Colon (tissue), 2 donors: ENCODE data around the gene NUCB2.
"Not testable (repeated sequence)": the region's sequence is repeated elsewhere in the genome, so short reads cannot be mapped to it uniquely, and the experiment has no call there.

Experiments
- FAIRE-seq: peaks from 2 replicates; lab custom pipeline; 2012; peaks lifted over from hg19 to GRCh38; lab: Jason Lieb, UNC
- donor health status: control.
- donor health status: control.

NUCB2 gene

DNA sequence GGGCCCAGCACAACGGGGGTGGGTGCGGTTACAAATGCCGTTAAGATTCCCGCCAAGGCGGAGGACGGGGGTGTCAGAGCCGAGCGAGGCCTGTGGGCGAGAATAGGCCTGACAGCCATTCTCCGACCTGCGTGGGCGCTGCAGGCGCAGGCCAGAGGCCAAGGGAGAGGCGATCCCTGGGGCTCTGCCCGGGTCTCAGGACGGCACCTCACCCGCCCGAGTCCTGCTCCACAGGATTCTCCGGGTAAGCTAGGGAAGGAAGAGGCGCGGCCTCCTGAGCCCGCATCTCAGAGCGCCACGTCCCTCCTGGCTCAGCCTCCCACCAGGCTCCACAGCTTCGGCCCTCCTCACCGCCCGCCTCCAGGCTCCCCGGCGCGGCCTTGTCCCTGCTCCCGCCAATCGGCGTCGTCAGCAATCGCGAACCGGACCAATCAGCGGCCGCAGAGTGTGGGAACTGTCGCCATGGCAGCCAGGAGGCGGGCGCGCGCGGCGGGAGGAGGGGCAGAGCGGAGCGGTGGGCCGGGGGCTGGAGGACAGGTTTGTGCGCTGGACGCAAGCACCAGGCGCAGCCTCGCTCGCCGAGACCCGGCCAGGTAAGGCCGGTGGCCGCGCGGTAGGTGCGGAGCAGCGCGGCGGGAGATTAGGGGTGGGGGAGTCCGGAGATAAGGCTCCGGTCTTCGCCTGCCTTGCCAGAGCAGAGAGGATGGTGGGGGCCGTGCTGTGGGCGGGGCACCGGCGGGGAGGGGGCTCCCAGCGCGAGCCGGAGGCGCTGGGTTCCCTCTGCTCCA is at the start of gene NUCB2:
Gene NUCB2, plus strand, starts transcription at position 504 of the 788 bp plus-strand sequence. CDS start 18,585 bp downstream, outside the sequence.
- FAIRE-seq, result no peak

DNA sequence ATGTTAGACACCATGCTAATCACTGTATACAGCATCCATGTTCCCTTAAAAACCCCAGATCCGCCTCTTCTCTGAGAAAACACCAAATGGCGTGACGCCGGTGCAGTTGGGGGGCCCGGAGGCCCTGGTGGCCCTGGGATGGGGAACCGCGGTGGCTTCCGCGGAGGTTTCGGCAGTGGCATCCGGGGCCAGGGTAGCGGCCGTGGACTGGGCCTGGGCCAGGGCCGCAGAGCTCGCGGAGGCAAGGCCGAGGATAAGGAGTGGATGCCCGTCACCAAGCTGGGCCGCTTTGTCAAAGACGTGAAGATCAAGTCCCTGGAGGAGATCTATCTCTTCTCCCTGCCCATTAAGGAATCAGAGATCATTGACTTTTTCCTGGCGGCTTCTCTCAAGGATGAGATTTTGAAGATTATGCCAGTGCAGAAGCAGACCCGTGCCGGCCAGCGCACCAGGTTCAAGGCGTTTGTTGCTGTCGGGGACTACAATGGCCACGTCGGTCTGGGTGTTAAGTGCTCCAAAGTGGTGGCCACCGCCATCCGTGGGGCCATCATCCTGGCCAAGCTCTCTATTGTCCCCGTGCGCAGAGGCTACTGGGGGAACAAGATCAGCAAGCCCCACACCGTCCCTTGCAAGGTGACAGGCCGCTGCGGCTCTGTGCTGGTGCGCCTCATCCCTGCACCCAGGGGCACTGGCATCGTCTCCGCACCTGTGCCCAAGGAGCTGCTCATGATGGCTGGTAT is 48.2 kb upstream of the NUCB2 start:
- not testable (repeated sequence) for FAIRE-seq

DNA sequence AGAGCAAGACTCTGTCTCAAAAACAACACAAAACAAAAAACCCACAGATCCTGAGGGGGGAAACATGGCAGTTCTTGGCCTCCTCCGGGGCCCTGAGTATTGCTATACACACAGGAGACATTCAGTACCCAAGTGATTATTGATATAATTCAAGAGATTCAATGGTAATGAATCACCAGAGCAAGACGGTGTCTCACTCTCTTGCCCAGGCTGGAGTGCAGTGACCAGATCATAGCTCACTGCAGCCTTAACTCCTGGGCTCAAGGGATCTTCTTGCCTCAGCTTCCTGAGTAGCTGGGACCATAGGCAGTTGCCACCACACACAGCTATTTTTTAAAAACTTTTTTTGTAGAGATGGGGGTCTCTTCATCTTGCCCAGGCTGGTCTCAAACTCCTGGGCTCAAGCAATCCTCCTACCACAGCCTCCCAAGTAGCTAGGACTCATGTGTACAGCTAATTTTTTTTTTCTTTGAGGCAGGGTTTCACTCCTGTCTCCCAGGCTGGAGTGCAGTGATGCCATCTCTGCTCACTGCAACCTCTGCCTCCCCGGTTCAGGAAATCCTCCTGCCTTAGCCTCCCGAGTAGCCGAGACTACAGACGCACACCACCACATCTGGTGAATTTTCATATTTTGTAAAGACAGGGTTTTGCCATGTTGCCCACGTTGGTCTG is 46.9 kb upstream of the NUCB2 start:
- FAIRE-seq, result no peak

DNA sequence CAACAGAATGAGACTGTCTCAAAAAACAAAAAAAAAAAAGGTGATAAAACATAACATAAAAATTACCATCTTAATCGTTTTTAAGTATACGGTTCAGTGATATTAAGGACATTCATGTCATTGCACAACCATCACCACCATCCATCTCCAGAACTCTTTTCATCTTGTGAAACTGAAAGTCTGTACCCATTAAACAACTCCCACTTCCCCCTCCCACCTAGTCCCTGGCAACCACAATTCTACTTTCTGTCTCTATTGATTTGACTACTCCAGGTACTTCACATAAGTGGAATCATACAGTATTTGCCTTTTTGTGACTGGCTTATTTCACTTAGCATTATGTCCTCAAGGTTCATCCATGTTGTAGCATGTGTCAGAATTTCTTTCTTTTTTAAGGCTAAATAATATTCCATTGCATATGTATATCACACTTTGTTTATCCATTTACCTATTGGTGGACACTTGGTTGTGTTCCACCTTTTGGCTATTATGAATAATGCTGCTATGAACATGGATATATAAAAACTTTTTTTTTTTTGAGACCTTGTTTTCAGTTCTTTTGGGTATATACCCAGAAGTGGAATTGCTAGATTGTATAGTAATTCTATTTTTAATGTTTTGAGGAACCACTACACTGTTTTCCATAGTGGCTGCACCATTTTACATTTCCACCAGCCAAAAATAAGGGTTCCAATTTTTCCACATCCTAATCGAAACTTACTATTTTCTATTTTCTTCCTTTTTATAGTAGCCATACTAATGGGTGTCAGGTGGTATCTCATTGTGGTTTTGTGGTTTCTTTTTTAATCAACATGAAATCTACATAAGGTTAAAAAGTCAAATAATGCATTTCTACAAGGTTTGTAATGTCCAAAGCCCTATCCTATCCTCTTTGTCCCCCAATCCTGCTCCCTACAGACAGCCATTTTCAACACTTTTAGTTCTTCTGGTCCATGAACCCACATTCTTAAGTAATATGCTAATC is 45.4 kb upstream of the NUCB2 start:
- FAIRE-seq, result no peak

DNA sequence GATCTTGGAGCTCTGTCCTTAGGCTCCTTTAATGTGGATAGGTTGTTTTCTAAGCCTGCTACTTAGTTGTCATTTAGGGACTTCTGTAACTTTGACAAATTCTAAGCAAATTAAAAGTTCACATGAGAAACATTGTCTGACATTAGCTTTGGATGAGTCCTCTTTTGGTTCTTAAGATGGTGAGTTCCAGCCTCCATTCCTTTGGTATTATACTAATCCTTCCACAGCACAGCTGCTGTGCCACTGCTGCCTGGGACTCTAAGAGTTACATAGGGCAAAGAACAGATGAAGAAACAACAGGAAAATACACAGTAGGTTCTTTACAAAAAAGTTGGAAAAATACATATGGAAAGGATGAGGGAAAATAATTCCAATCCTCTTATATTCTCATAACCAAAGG is 43.4 kb upstream of the NUCB2 start:
- no peak for FAIRE-seq

DNA sequence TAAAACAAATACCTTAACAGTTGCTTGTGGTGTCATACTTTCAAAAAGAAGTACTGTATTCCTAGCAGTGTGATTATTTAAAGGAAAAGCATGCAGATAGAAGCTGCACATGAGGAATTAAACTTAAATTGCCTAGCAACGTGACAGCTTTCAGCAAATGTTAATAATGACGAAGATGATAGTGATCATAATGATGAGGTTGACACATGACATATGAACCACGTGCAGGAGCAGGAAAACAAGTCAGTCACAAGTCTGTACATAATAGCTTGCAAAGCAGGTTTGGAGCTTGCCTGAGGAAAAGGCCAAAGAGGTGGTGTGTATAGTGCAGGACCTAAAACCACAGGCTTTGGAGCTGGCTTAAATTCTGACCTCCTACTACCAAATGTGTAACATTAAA is 38.2 kb upstream of the NUCB2 start:
- FAIRE-seq, result no peak

DNA sequence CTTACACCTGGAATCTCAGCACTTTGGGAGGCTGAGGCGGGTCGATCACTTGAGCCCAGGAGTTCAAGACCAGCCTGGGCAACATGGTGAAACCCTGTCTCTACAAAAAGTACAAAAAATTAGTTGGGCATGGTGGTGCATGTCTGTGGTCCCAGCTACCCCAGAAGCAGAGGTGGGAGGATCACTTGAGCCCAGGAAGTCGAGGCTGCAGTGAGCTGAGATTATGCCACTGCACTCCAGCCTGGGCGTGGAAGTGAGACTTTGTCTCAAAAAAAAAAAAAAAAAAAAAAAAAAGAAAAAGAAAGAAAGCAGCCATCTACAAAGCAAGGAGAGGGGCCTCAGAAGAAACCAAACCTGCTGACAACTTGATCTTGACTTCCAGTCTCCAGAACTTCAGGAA is 36.6 kb upstream of the NUCB2 start:
- FAIRE-seq, result not testable (repeated sequence)

DNA sequence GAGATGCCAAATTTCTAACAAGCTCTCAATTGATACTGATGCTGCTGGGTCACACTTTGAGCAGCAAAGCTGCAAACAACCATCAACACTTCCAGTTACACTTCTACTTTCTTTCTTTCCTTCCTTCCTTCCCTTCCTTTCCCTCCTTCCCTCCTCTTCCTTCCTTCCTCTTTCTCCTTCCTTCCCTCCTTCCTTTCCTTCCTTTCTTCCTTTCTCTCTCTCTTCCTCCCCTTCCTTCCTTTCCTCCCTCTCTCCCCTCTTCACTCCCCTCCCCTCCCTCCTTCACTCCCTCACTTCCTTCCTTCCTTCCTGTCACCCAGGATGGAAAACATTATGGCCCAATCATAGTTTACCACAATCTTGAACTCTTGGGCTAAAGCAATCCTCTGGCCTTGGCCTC is 35.8 kb upstream of the NUCB2 start:
- FAIRE-seq, result no peak

DNA sequence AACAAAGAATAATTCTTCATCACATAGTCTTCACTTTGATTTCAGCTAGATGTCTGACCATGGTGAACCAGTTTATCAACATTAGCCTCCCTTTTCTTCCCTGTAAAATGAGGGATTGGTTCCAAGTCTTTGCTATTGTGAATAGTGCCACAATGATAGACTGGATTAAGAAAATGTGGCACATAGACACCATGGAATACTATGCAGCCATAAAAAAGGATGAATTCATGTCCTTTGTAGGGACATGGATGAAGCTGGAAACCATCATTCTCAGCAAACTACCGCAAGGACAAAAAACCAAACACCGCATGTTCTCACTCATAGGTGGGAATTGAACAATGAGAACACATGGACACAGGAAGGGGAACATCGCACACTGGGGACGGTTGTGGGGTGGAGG is 33.6 kb upstream of the NUCB2 start:
- FAIRE-seq, result not testable (repeated sequence)

DNA sequence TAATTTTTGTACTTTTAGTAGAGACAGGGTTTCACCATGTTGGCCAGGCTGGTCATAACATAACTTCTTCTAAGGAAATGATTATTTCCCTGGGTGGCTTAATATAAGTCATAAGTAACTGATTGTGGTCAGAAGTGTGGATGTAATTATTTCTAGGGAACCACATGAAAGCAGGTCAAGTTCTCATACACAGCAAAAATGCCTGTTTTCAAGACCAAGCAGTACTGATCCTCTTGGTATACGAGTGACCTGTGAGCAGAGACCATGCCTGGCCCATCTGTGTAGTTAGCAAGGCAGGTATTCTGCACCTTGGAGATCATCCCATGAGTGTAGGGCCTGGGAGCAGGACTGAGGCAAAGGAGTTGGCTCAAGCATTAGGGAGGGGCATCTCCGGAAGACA is 32.5 kb upstream of the NUCB2 start:
- FAIRE-seq, result no peak

DNA sequence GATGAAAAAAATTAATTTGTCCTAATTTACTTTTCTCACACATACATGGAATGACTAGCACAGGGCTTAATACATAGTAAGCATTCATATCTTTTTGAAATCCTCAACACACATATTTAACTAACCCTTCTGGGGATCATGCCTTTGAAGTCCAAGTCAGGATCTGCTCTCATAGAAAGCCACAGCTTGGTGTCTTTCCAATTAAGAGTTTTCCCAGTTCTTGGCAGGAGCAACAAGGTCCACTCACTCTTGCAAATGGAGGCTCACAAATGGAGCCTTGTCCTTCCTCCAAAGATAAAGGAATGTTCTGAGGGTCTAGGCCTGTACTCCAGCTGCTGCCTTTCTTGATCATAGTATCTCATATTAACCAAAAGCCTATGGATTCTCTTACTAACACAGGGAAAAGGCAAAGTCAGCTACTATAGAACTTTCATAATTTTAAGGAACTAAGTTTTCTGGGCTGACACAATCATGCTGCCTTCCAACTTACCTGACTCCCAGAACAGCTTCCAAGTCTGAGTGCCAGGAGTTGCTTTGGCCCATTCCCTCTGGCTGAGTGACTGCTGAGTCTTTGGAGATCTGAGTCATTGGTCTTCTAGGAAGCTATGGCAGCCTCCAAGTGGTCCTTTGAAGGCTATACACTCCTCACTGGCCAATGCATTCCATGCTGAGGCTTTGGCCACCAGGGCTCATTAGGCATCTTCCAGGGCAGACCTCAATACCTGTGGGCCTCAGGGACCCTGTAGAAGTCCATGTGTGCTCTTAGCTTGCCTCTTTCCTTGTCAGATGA is 25.8 kb upstream of the NUCB2 start:
- no peak for FAIRE-seq

DNA sequence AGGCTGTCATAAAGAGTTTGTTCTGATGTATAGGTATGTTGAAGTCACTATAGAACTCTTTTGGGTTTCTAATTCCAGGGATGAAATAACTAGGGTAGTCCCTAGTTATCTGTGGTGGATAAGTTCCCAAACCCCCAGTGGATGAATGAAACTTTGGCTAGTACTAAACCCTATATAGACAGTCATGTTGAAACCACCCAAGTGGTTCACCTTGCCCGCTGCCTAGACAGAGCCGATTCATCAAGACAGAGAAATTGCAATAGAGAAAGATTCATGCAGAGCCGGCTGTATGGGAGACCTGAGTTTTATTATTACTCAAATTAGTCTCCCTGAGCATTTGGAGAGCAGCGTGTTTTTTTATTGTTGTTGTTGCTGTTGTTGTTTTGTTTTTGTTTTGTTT is 23.8 kb upstream of the NUCB2 start:
- FAIRE-seq, result no peak

DNA sequence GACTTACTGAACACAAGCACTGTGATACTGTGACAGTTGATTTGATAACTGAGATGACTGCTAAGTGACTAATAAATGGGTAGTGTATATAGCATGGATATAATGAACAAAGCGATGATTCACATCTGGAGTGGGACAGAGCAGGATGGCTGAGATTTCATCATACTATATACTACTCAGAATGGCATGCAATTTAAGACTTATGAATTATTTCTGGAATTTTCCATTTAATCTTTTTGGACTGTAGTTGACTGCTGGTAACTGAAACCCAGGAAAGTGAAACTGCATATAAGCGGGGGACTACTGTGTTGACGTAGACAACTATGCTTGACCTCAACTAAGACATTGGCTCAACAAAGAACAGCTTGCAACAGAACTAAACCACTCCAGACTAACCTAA is 20.0 kb upstream of the NUCB2 start:
- no peak for FAIRE-seq

DNA sequence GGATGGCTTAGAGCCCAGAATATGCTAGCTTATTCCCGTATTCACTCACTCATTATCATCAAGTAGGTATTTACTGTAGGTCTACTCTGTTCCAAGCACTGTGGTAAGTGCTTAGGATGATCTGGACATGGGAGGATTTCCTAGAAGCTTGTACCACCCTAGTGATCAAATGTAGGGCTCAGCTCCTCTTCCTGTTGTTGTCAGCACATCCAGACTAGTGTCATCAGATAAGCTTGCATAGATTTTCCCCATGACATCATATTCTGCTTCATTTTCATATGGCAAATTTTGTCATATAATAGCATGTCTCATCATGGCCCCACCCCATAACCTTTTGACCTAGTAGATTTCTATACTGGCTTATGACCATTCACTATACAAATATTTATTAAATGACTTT is 19.3 kb upstream of the NUCB2 start:
- no peak for FAIRE-seq

DNA sequence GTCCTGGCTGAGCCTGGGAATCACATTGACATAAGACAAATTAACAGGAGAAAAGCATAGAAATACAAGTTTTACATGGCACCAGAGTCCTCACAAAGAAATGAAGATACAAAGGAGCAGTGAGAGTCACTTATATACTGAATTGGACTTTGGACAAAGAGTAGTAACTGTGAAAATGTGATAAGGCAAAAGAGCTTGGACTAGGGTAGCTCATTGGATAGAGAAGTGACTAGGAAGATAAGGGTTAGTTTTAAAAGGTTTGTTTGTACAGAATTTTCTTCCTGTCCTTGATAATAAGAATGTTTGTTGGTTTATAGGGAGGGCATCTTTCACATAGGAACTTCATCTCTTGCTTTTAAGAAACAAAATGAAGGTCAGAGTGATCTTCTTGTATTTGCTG is 17.9 kb upstream of the NUCB2 start:
- no peak for FAIRE-seq

DNA sequence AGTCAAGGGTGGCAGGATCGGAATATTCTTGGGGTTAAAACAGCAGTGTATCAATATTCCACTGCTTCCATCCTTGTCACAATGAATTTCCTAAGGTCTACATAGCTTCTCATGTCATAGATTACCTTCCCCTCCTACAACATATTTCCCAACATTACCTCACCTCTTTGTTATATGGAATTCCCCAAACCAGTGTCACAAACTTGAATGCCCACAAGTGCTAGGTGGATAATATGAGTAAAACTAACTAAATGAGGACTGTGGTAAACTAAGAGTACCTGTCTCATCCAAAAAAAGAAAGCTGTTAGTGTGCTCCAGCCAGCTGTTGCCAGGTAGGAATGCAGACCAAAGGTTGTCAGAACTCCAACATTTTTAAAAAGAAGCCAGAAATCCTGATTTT is 17.0 kb upstream of the NUCB2 start:
- no peak for FAIRE-seq

DNA sequence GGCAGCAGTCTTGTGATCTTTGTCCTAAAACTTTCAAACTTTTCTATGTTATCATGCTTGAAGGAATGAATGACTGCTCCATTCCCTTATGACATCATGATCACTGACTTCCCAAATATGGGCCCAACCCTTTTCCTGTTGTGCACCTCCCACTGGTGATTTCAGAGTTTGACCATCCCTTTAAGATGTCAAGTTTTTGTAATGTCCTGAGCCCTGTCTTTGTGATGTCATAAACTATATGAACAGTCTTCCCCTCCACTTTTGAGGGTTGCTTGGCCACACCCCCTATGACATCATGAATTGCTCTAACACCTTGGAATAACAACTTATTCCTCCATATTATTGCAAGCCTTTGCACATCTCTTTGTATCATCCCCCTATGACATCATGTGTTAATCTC is 16.5 kb upstream of the NUCB2 start:
- FAIRE-seq, result no peak

DNA sequence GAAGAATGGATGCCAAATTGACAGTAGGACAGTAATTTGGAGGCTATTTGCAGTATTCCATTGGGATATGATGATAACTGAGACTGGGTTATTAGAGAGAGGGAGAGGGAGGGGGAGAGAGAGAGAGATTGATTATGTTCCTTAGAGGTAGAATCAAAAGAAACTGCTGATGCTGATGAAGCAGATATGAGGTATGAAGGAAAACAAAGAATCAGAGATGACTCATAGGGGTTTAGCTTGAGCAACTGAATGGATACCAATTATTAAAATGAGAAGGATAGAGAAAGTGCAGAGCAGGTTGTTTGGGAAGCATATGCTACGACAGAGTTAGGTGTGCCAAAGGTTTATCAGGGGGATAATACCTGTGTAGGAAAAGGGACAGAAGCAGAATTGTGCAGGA is 12.8 kb upstream of the NUCB2 start:
- no peak for FAIRE-seq

DNA sequence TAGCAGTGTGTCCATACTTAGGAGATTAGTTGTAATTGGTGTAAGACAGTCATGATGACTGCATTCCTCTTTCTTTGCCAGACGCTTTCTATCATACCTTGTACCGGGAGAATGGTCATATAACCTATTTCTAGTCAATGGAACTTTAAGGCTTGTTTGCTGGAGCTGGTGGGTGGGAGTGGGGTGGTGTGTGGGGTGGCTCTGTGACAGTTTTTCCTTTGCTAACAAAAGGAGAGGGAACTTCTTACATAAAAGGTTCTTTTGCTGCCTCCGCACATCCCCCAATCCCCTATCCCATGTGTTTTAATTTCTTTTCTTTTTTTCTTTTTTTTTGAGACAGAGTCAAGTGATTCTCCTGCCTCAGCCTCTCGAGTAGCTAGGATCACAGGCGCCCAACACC is 9.8 kb upstream of the NUCB2 start:
- no peak for FAIRE-seq

DNA sequence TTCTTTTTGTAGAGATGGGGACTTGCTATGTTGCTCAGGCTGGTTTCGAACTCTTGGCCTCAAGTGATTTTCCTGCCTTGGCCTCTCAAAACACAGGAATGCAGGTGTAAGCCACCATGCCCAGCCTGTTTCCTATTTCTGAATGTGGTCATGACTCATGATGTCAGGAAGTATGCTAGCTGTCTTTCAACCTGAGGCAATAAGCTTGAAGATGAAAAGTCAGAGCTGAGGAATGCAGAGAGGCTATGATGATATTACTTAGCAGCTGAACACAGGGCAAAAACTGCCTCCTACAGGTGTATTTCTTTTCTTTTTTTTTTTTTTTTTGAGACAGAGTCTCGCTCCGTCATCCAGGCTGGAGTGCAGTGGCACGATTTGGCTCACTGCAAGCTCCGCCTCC is 9.0 kb upstream of the NUCB2 start:
- FAIRE-seq, result no peak

DNA sequence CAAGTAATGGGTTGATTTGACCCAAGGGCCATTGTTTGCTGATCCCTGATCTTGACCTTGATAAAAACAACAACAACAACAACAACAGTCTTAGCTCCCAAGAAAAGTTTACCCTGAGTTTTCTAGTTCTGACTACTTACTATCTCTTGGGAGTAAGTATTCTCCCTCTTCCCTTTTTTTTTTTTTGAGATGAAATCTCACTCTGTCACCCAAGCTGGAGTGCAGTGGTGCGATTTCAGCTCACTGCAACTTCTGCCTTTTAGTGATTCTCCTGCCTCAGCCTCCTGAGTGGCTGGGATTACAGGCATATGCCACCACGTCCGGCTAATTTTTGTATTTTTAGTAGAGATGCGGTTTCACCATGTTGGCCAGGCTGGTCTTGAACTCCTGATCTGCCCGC is 8.0 kb upstream of the NUCB2 start:
- not testable (repeated sequence) for FAIRE-seq
